Fibroblast of gingiva (primary cell): Measurements from ENCODE around the gene FGF19.

Experiments used
- DNase-seq: peaks from one replicate; pipeline ENCODE4 v3.0.0-alpha.2; 2011; ENCODE audit warnings: low read depth

FGF19 gene

DNA sequence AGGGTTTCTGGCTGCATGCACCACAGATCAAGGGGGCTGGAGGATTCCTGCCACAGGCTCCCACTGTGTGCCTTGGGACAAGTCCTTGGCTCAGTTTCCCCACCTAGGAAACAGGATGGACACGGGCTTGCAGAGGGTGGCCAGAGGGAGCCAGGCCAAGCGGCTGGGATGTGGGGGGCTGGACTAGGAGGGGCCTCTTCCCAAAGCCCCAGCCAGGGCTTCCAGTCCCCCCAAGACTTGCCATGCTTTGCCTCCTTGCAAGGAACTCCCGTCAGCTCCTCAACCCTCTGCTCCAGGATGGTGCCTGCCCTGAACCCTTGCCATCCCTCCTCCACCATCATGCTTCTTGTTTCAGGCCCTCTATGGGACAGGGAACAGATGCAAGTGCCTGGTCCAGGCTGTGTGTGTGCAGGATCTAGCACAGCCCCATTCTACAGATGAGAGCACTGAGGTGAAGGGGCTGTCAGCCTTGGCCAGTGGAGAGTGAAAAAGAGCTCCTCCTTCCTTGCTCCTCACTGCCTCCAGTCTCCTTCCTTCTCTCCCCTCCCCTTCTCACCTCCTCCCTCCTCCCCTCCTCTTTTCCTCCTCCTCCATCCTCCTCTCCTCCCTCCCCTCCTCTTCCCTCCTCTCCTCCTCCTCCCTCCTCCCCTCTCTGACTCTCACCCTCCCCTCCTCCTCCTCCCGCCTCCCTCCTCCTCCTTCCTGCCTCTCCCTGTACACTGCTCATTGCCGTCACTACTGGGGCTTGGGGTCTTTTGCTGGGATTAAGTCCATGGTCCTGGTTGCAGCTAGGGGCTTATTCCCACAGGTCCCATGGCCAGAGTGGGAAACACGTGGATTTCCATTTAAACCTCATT is 13.3 kb upstream of the FGF19 start:
- no peak for DNase-seq

- no peak for DNase-seq
These were observed 12.3 kb upstream of the FGF19 start for GRCh38 chr11:69716099-69716498.

GRCh38 chr11:69715446-69715845 is 11.6 kb upstream of the FGF19 start:
- no peak for DNase-seq

- DNase-seq = no peak
These were observed 8.3 kb upstream of the FGF19 start for GRCh38 chr11:69711822-69712801.

DNA sequence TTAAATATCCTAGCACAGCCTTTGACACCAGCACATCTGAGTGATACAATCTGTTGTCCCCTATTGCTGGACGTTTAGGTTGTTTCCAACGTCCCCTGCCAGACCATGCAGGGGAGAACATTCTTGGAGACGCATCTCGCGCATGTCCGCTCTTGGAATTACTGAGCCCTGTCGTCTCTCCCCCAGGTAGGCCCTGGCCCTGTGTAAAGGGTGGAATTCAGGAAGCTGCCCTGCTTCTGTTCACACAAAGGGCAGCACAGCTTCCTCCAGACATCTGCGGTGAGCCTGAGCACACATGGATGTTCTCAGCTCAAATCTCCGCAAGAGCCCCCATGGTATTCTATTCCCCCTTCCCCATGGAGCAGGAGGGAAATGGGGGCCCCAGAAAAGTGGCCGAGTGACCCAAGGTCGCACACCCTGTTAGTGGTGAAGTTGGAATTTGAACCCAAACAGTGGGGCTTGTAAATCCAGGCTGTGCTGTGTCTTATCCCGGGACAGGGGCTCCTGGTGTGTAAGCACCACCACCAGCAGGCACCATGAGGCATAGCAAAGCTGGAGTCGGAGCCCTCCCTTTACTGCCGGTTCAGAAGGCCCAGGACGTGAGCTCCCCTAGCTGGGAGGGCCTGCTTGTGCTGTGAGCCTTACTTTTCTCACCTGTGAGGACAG is 5.0 kb upstream of the FGF19 start:
- DNase-seq = no peak

DNA sequence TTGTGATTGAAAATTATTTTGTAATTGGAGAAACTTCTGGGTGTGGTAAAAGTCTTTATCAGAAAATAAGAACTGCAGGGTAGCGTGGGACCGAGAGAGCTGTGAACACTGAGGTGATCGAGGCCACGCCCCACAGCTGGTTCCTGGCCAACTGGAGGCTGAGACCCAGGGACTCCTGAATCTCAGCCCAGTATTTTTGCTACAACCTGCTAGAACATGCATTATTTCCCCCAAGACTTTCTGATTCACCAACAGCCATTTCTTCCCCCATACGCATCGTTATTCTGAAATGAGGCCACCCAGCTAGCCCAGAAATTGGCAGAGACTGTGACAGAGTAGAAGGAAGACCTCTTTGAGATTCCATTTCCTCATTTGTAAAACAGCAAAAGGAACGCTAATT is 3.4 kb upstream of the FGF19 start:
- DNase-seq = no peak

DNA sequence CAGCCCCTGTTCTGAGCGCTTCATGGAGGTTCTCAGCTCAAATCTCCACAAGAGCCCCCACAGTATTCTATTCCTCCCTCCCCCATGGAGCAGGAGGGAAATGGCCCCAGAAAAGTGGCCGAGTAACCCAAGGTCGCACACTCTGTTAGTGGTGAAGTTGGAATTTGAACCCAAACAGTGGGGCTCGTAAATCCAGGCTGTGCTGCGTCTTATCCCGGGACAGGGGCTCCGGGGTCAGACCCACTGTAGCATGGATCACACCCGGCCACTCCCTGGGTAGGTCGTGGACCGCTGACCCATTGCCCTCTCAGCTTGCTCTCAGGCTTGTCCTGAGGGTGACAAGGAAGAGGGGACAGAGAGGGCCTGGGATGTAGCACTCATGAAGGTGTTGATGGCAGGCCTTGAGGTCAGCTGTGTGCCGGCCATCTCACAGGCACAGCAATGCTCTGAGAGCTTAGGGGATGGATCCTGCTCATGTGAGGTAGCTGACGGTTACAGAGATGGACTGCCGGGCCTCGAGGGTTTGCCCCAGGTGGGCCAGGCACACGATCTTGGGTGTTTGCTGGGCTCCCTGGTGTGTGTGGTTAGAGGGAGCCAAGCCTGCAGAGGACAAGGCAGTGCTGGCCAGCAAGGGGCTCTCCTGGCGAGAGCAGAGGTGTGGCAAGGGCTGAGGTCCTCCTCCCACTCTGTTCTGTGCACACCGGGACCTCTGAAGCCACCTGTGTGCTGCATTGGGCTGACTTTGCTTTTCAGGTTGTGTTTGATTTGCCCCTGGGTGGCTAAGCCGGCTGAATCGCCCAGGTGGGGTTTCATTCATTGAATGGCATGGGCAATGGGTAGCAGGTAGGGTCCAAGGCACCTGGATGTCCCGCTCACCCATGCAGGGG is 2.3 kb upstream of the FGF19 start:
- no peak for DNase-seq

DNA sequence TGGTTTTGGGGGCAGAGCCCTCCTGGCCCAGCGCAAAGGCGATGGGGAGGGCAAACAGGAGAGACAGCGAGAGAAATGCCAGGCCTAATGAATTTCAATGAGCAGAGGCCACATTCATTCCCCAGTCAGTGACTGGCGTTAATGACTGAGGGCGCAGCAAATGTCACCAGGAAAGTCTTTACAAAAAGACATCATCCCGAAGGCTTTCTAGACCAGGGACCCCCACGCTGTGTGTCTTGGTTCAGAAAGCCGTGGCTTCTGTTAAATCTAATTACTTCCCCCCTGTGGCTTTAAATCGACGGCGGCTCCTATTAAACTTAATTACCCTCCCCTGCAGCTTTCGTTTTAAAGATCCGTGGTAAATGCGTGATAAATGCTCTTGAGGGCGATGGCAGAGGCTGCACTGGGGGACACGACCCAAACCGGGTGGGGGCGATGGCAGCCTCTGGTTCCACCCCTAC is 1.6 kb upstream of the FGF19 start:
- DNase-seq = no peak

- DNase-seq = no peak
These were observed 859 bp upstream of the FGF19 start for GRCh38 chr11:69704508-69705253.

- no peak for DNase-seq
These were observed 412 bp downstream of the FGF19 start for GRCh38 chr11:69703453-69703767.

GRCh38 chr11:69702769-69703452 is 911 bp downstream of the FGF19 start:
- DNase-seq = no peak

GRCh38 chr11:69702239-69702691 is 1.6 kb downstream of the FGF19 start:
- no peak for DNase-seq

- no peak for DNase-seq
These were observed 3.3 kb downstream of the FGF19 start for GRCh38 chr11:69700278-69701140.

- DNase-seq = no peak
These were observed 4.6 kb downstream of the FGF19 start for GRCh38 chr11:69699213-69699612.

- no peak for DNase-seq
These were observed 5.5 kb downstream of the FGF19 start for GRCh38 chr11:69698362-69698761.

DNA sequence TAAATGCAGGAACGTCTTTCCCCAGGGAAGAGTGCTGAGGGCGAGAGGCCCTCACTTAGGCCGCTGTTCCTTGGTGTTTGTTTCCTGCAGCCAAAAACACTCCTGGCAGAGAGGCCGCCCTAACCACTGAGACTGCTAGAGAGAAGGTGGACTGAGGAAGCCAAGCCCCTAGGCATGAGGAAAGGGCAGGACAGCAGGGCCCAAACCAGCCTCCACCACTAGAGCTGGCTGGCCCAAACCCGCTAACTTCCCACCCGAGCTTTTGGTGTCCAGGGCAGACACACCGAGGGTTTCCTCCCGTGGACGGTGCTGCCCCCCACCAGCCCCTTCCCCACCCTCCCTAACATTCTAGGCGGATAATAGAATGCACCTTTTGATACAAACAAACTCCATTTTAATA is 6.0 kb downstream of the FGF19 start:
- DNase-seq = no peak

- no peak for DNase-seq
These were observed 6.4 kb downstream of the FGF19 start for GRCh38 chr11:69697469-69697843.

GRCh38 chr11:69696749-69697468 is 6.9 kb downstream of the FGF19 start:
- no peak for DNase-seq
